ENCODE measurements around the gene RHOJ.
"Not testable (repeated sequence)": the region's sequence is repeated elsewhere in the genome, so short reads cannot be mapped to it uniquely, and the experiment has no call there.

The RHOJ gene

DNA sequence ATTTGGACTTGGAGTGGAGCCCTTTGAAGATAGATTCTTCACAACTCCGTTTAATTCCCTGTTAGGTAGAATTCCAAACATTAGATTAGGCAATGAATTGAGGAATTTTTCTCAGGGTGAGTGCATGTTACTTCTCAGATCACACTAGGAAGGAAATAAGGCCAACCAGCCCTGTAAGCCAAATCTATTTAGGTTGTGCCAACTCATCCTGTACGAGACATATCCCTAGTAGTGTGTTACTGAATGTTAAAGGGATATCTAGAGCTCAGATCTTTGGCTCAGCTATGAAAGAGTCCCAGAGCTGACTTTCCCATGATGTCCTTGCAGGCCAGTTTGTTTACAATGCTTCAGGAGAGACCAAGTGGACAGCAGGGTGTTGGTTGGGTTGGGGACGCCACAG is 68.9 kb downstream of the RHOJ start:
- DNase-seq, result no peak

- DNase-seq, result no peak
Measured at GRCh38 chr14:63273717-63274655, 69.7 kb downstream of the RHOJ start.

GRCh38 chr14:63275611-63276010 is 71.4 kb downstream of the RHOJ start:
- DNase-seq, result no peak

- no peak for DNase-seq
Measured at GRCh38 chr14:63276016-63276415, 71.8 kb downstream of the RHOJ start.

- DNase-seq, result peak; percentile 12 to 26 (median 23)
Measured at GRCh38 chr14:63276492-63277342, 72.5 kb downstream of the RHOJ start.

- no peak for DNase-seq
Measured at GRCh38 chr14:63277591-63278183, 73.4 kb downstream of the RHOJ start.

- not testable (repeated sequence) for DNase-seq
Measured at GRCh38 chr14:63279933-63280332, 75.7 kb downstream of the RHOJ start.

GRCh38 chr14:63282997-63283883 is 79.0 kb downstream of the RHOJ start:
- no peak for DNase-seq

- DNase-seq, result no peak
Measured at GRCh38 chr14:63283884-63284248, 79.6 kb downstream of the RHOJ start.

DNA sequence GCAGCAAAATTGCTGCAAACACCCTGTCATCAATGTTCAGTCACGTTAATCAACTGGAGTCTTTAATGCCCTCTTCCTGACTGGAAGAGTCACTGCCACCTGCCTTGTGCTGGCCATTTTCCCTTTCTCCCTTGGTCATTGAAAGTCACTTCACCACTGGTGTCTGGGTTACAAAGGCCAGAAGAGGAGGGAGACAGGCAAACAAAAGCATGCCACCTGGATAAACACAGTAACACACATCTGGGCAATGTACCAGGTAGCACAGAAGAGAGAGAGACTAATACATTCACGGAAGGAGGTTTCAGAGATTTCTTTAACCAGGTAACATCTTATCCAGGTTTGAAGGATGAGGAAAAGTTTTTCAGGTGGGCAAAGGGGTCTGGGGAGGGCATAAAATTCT is 81.8 kb downstream of the RHOJ start:
- DNase-seq, result no peak

GRCh38 chr14:63287666-63288483 is 83.6 kb downstream of the RHOJ start:
- DNase-seq, result no peak

GRCh38 chr14:63288853-63289252 is 84.6 kb downstream of the RHOJ start:
- DNase-seq, result no peak

- DNase-seq, result no peak
Measured at GRCh38 chr14:63290741-63291430, 86.6 kb downstream of the RHOJ start.

DNA sequence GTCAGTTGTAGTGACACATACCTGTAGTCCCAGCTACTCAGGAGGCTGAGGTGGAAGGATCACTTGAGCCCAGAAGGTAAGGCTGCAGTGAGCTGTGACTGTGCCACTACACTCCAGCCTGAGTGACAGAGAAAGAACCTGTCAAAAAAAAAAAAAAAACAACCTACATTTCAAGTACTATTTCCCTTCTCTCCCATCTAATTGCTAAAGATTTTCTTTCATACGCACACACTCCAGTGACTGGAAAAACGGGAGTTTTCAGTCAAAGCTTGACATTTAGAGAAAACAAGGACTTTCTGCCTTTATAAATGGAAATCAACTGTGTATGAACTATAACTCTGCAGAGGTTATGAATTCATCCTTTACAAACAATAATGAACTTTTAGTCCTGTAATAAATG is 88.6 kb downstream of the RHOJ start:
- no peak for DNase-seq

DNA sequence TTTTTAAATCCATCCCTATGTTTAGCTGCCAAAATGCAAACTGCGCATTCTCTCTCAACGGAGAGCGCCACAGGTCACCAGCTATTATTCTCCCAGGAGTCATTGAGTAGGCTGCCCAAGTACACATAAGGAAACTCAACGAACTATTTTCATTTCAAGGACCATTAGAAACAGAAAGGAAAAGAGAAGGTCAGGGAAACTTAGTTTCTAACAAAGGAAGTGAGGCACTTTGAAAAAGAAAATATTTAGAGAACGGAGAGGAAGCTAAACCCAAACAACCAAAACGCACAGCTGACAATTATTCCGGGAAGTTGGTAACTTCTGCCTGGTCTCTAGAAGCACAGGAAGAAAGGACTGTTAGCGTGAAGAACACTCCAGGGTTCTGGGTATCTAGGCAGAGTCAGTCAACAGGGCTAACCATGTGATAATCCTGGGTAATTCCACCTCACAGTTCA is 91.0 kb downstream of the RHOJ start:
- no peak for DNase-seq

GRCh38 chr14:63296060-63296563 is 91.9 kb downstream of the RHOJ start:
- no peak for DNase-seq

- no peak for DNase-seq
Measured at GRCh38 chr14:63297372-63298063, 93.3 kb downstream of the RHOJ start.

- no peak for DNase-seq
Measured at GRCh38 chr14:63299351-63300110, 95.3 kb downstream of the RHOJ start.

DNA sequence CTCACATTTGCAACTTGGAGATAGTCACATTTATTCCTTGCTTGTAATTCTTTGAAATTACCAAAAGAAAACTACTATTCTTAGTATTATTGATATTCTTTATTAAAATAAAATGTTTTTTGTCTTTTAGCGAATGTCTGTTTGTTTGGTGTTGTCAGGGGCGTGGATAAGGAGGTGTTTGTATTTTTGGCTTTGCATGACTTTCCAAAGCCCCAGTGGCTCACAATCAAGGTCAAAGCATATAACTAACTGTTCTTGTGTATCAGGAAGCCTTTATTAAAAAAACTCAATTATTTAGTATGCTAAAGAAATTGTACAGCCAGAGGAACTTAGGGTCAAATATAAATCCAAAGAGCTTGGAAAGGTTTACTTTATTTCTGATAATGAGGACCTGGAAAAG is 96.6 kb downstream of the RHOJ start:
- DNase-seq, result no peak
